Daoy (cell line): ENCODE measurements around the gene SRRM2. TPM values are rescaled to one million over a fixed set of nuclear protein-coding genes. Genes with fewer than 3 reads are reported as not detected.

Experiments
- DNase-seq: peaks from one replicate; pipeline ENCODE4 v3.0.0-alpha.2; 2015; ENCODE audit warnings: low read depth
- total RNA-seq: library from RNA; depleted of rRNA; stranded (reverse); fragments of >200 nt; shearing (Covaris generic); gene quantifications from 2 replicates; pipeline ENCODE4 v1.2.3, GENCODE V29; 2014

The SRRM2 gene
- total RNA-seq, 1 experiment from 2014 or later: 18.3 TPM

DNA sequence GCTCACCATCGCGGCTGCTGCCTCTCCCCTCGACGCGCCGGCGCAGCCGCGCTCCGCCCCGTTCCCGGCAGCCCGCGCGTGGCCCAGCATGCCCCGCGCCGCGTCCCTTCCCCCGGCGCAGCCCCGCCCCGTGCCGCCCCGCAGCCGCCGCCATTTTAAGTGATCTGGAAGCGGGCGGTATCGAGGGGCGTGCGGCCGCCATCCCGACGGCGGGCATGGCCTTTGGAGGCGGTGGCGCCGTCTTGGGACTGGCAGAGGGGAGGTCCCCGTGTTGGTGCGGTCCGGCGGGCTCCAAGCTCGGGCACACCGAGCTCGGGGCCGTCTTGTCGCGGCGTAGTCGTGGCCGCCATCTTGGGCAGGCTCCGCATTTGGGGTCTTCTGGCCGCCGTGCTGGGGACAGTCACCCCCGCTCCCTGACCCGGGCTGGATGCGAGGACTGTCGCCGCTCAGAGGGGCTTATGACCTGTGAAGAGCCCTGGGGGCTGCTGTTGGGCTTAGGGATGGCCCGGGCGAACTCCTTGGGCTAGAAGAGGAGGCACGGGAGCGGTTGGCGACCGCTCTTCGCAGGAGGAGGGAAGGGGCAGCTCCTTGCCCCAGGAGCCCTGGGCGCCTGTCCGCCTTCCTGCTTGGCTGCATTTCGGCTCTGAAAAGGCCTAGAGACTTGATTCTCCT, 24.9 kb downstream of the SRRM2 start, which contains the start of gene ELOB:
ELOB (minus strand) TSS at position 50 of the 672 bp plus-strand sequence; CDS start at position 9, 41 bp downstream.
- peak; percentile 90 for DNase-seq

DNA sequence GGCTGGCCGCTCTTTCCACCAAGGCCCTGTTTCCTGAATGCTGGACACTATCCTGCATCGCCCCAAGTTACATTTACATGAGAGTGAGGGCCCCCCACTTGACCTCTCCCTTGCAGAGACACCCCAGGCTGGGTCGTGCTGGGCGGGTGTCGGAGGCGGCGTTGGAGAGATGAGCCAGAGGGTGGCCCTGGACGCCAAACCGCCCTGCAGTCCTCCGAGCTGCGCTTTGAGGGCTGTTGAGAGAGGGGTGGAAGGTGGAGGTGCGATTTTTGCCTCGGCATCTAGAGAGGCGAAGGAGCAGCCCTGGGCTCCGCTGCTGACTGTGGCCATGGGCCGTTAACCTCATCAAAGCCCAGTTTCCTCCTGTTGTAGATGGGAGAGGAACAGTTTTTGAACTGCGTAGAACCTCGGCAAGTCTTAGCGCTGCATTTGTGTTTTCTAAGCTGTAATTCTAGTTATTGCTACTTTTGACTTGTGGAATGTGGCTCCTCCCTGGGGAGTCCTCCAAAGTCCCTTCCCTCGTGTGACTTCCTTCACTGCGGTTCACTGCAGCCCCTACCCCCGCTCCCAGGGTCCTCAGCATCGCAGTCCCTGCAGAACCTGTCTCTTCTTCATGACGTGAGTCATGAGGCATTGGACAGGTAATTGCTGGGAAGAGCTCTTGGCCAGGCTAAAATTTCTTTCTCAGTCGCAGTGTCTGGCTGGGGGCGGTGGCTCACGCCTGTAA, 25.6 kb downstream of the SRRM2 start:
- no peak for DNase-seq

GRCh38 chr16:2778630-2778958, 26.2 kb downstream of the SRRM2 start:
- DNase-seq: no peak

GRCh38 chr16:2779151-2779920, 26.9 kb downstream of the SRRM2 start:
- DNase-seq: no peak

DNA sequence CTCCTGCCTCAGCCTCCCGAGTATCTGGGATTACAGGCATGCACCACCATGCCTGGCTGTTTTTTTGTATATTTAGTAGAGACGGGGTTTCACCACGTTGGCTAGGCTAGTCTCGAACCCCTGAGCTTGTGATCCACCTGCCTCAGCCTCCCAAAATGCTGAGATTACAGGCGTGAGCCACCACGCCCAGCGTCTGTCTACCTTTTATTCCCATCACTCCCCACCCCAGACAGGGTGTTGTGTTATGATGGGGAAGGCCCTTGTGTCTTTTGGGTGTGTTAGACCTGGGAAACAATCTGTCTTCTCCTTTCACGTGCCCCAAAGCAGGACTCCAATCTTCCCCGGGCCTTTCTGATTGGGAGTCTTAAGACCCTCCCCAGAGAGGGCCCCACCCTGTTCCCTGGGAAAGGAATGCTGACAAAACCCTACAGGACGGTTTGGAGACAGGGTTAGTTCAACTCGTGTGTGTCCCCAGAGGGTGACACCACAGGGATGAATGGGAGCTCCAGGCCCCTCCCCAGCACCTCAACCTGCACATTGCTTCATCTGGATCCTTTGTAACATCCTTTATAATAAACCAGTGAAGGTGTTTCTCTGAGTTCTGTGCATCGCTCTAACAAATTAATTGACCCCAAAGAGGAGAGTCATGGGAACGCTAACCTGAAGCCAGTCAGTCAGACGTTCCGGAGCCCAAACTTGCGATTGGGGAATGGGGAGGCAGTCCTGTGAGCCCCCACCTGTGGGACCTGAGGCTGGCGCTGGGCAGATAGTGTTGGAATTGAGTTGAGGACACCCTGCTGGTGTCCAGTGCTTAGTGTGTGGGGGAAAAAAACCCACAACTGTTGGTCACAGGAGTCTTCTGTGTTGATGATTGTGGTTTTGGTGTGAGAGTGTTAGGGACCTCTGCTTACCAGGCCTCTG, 27.8 kb downstream of the SRRM2 start:
- DNase-seq: no peak

DNA sequence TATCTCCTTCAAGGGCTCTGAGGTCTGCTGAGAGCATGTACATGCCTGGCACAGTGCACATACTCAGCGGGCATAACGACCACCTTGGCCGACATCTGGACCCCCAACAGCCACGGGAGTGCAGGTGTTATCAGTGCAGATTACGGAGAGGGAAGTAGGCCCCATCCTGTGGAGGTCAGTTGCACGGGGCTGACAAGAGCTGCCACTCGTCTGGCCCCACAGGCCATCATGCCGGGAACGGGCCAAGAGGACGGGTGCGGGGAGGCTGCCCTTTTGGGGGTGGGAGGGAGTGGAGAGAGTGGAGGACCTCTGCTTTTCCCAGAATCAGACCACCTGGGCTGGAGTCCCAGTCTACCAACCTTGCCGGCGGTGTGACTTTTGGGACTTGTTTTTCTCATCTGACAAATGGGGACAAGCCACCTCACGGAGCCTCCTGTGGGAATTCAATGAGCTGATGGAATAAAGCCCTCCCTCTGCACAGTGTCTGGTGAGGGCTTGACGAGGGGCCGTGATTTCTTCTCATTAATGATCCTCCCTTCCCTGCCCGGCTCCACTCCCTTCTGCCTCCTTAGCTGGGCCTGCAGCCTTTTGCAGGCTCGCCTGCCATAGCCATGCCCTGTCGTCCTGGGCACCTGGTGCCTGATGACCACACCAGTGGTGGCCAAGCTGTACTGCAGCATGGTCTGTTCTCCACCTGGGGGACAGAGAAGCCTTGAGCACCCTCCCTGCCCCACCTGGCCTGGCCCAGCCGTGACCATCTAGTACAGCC, 30.3 kb downstream of the SRRM2 start:
- DNase-seq: no peak

- no peak for DNase-seq
Measured at GRCh38 chr16:2783581-2784357, 31.3 kb downstream of the SRRM2 start.

GRCh38 chr16:2784358-2785100, 32.1 kb downstream of the SRRM2 start:
- no peak for DNase-seq

DNA sequence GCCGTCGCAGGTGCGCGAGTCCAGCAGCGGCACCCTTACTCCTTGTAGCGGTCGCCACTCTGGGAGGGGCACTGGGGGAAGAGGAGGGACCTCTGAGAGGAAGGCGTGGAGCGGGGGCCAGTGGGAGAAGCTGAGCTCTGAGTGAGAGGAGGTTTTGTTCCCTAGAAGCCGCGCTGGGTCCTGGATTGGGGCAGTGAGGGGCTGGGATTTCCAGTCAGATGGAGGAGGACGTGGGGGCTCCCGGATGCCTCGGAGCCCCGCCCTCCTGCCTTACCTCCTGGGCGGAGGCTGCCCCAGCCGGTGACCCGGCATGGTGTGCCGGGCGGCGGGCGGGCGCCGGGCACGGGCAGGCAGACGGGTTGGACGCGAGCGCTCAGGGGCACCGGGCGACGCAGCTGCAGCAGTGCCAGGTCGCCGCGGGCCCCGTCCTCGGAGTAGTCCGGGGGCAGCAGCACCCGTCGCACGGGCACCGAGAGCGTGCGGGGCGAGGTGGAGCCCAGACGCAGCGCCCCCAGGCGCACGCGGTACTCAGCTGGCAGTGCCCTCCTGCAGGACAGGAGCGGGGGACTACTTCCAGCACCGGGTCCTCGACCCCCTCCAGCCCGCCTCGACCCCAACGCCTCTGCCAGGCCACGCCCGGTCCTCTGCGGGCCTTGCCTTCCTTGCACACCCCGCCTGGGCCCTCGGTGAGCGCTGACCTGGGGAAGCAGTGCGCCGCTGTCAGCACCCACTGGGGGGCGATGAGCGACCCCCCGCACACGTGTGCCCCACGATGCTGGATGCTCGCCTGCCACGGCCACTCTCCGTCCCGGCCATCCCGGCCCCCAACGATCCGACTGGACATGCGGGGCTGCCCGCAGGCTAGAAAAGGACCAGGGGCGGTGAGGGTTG, 32.9 kb downstream of the SRRM2 start:
- no peak for DNase-seq

- no peak for DNase-seq
Measured at GRCh38 chr16:2786061-2786825, 33.8 kb downstream of the SRRM2 start.

- DNase-seq: no peak
Measured at GRCh38 chr16:2786826-2787151, 34.4 kb downstream of the SRRM2 start.

GRCh38 chr16:2787406-2787805, 35.0 kb downstream of the SRRM2 start, which contains the start of gene PRSS33:
PRSS33 (minus strand) TSS chr16:2787560; CDS start chr16:2786547, 1,013 bp downstream.
- no peak for DNase-seq

DNA sequence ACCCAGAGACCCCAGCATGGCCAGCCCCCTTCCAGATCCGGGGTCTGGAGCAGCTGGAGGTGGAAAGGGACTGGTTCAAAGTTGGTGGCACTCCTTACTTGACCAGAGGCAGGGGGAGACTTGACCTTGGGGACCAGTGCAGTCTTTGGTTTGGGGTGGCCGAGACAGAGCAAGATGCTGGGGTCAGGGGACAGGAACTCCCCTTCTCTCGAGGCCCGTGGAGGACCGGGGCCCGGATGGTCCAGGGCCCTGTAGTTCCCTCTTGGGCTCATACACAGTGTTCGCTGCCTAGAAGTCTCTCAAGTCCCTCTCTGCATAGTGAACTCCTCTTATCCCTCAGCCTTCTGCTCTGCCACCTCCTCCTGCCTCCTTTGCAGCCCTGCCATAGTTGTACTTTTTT, 35.5 kb downstream of the SRRM2 start:
- no peak for DNase-seq

- DNase-seq: no peak
Measured at GRCh38 chr16:2790631-2791030, 38.2 kb downstream of the SRRM2 start.

DNA sequence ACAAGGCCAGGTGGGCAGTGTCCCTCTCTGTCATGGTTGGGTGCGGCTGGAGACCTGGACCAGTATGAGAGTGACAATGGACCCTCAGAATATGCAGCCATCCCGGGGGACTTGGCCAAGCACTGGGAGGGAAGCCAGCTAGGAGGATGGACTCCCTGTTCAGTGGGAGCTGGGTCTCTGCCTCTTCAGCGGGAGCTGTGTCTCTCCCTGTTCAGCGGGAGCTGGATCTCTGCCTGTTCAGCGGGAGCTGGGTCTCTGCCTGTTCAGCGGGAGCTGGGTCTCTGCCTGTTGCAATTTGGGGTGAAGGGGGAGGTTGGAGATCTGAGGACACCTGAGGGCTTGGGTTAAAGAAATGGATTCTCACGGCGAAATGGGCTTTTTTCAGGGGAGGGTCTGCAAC, 38.7 kb downstream of the SRRM2 start:
- DNase-seq: no peak

DNA sequence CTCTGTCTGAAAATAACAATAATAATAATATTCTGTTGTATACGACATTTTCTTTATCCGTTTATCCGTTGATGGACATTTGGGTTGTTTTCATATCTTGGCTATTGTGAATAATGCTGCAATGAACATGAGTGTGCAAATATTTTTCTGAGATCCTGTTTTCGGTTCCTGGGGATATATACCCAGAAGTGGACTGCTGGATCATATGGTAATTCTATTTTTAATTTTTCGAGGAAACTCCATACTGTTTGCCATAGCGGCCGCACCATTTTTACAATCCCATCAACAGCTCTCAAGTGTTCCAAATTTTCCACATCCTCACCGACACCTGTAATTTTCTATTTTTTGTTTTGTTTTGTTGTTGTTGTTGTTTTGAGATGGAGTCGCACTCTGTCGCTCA, 40.5 kb downstream of the SRRM2 start:
- DNase-seq: no peak

DNA sequence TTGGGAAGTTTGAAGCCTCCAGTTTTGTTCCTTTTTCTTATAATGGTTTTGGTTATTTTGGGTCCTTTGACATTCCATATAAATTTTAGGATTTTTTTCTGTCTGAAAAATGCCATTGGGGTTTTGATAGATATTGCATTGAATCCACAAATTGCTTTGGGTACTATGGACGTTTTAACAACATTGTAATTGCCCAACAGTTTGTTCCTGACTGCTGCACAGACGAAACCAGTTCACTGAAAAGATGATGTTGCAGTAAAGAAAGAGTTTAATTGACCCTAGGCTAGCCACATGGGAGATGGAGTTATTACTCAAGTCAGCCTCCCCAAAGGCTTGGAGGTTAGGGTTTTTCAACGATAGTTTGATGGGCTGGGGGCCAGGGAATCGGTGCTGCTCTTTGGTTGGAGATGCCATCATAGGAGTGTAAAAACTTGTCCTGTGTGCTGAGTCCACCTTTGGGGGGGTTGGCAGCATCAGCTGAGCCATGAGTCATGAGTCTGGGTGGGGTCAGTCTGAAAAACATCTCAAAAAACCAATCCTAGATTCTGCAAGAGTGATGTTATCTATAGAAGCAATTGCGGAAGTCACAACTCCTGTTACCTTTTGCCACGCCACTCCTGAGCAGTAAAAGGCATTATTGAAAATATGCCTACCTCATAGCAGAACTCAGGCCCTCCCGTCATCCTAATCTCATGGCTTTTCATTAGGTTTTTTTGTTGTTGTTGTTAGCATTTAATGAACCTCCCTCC, 43.1 kb downstream of the SRRM2 start:
- DNase-seq: peak; percentile 59
